ENCODE measurements around the gene CD300H.

DNA sequence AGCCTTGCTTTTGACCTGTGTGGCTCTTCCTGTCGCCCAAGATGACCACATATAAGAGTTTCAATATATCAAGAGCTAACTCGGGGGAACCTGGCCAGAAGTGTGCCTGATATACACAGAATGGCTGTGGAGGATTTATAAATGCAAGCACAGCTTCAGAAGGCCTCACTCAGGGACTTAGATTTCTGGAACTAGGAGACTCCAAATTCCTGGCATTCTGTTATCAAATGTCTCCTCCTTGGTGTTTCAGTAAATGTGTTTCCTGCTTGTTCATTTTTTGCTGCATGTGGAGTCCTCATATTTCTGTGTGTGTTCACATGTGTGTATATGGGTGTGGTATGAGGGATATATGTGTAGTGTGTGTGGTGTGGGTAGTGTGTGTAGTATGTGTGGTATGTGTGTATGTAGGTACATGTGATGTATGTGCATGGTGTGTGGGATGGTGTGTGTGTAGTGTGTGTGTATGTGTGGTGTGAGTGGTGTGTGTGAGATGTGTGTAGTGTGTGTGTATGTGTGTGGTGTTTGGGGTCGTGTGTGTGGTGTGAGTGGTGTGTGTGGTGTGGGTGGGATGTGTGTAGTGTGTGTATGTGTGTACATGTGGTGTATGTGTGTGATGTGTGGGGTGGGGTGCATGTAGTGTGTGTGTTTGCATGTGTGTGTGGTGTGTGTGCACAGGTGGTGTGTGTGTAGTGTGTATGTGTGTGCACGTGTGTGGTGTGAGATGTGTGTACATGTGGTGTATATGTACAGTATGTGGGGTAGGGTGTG lies 981 bp upstream of the CD300H start:
- TF ChIP-seq, protein P1, sequence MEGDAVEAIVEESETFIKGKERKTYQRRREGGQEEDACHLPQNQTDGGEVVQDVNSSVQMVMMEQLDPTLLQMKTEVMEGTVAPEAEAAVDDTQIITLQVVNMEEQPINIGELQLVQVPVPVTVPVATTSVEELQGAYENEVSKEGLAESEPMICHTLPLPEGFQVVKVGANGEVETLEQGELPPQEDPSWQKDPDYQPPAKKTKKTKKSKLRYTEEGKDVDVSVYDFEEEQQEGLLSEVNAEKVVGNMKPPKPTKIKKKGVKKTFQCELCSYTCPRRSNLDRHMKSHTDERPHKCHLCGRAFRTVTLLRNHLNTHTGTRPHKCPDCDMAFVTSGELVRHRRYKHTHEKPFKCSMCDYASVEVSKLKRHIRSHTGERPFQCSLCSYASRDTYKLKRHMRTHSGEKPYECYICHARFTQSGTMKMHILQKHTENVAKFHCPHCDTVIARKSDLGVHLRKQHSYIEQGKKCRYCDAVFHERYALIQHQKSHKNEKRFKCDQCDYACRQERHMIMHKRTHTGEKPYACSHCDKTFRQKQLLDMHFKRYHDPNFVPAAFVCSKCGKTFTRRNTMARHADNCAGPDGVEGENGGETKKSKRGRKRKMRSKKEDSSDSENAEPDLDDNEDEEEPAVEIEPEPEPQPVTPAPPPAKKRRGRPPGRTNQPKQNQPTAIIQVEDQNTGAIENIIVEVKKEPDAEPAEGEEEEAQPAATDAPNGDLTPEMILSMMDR (IDR thresholded peaks at IDR 0.05), result no peak
- TF ChIP-seq EZH2 (IDR thresholded peaks at IDR 0.05), result no peak

Data from neural progenitor cell (in vitro differentiated cells).